ENCODE data around the gene NBAS.

DNA sequence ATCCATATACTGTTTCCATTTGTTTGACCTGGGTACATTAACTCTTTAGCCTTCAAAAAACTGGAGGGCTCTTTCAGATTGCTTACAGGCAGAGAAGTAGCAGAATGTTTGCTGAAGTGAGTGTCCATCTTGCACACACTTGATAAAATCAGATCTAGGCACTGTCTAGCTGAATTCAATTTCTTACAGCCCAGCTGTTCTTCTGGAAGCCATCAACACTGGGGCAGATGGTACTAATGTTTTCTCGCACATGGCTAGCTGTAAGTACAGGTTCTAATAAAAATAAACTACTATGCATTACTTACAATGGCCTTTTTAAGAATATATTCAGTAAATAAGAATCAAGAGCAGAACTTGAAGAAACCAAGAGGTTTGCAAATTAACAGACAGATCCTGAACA is 175.9 kb downstream of the NBAS start:
- no peak for TF ChIP-seq RFX5 (IDR thresholded peaks at IDR 0.05; ENCODE audit: low read length)
- TF ChIP-seq TCF12 (IDR thresholded peaks at IDR 0.05), result peak; percentile 75
- TF ChIP-seq, protein P1, sequence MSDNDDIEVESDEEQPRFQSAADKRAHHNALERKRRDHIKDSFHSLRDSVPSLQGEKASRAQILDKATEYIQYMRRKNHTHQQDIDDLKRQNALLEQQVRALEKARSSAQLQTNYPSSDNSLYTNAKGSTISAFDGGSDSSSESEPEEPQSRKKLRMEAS (IDR thresholded peaks at IDR 0.05; ENCODE audit: low read depth), result no peak
- no peak for TF ChIP-seq FOSL2 (IDR thresholded peaks at IDR 0.05; ENCODE audit: borderline replicate concordance, low read depth)
- peak; percentile 28; the same call in 1 of the 2 replicates for TF ChIP-seq RAD21 (IDR thresholded peaks at IDR 0.05; ENCODE audit: low read length)
- TF ChIP-seq, protein P2, sequence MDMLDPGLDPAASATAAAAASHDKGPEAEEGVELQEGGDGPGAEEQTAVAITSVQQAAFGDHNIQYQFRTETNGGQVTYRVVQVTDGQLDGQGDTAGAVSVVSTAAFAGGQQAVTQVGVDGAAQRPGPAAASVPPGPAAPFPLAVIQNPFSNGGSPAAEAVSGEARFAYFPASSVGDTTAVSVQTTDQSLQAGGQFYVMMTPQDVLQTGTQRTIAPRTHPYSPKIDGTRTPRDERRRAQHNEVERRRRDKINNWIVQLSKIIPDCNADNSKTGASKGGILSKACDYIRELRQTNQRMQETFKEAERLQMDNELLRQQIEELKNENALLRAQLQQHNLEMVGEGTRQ (IDR thresholded peaks at IDR 0.05; ENCODE audit: borderline replicate concordance, low read depth, low read length), result no peak
- TF ChIP-seq GATA2 (CRISPR knock-in tag; IDR thresholded peaks at IDR 0.05), result peak; percentile 98

Measured in SK-N-SH (cell line).